ENCODE results near the gene POLR2H. TPM values are rescaled to one million over a fixed set of nuclear protein-coding genes. Genes with fewer than 3 reads are reported as not detected.

Gene POLR2H
- polyA plus RNA-seq, 1 of the 3 experiments (the other 2 are of a cell fraction) = 206 TPM

DNA sequence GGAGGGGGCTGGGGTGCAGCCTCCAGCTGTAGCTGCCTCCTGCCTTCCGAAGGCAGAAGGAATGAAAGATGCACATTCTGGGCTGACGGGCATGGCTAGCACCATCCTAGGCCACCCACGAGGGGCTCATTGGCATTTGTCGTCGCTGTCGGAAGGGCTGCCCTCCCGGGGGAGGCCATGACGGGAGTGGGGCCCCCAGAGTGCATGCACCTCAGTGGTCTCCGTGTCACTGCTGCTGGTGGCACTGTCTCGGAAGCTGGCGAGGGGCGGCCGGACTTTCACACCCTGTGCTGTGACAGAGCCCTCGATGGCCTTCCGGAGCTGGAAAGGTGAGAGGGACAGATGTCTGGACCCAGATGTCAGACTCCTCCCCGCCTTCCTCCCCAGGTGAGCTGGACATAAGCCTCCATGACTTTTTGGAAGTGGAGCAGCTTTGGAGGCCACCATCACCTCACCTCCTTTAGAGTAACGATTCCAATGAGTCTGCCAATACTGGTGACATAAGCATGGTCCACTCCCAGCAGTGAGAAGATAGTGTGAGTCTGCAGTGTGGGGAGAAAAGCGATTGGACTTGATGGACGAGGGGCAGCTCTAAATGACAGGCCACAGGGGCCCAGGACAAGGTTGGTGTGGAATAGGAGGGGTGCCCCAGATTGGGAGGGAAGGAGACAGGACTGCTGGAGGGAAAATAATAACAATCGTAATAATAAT, 14.9 kb upstream of the POLR2H start (continued):
- TF ChIP-seq FOXM1 (IDR thresholded peaks at IDR 0.05; ENCODE audit: low read depth) (no peak), RXRA (IDR thresholded peaks at IDR 0.05; ENCODE audit: borderline replicate concordance, low read depth) (no peak)

DNA sequence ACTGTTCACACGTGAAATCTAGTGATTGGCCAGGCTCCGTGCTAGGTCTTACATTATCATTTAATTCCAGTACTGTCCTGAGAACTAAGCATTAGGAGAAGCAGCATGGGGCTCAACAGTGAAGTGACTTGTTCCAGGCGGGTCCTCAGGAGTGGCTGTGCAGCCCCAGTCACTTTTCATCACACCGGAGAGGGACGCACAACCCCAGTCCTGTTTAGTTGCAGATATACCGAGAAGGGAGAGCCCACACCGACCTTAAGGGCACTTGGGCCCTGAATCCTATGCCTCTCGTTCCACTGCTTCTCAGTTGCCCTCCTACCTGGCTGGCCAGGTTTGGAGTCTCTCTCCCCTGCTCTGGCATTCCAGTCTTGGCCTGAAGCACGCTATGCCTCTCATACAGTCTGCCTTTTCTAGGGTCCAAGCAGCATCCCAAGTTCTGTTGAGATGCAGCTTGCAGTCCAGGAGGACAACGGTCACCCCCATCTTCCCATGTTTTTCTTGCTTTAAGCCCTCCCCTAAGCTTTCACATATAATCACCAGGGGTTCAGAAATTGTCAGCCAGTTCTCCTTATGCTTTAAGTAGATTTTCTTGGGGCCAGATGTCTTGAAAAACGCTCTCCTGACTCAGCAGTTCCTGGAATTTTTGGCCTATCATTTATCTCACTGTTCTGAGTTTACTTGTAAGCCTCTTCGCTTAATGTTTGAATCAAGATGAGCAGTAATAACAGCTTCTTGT, 14.0 kb upstream of the POLR2H start:
- CTCF ChIA-PET = interaction anchor here (1.0 to 3.5 kb wide), 4 partner anchors 8 to 24 kb away, joined by 3 to 15 read pairs (median 6); no protein-coding TSS in a partner anchor
- no peak for DNase-seq

More for the DNA sequence above, 14.0 kb upstream of the POLR2H start:
- H3K9ac ChIP-seq = no peak overlapping the region
- H3K9me3 ChIP-seq = no peaks in the 10 kb centered on the region
- no peak overlapping the region; a peak in 1 of 4 replicates for H3K27ac ChIP-seq (ENCODE audit: low read depth in 2 of 2, low read length in 1 of 2)
- no peak overlapping the region for H3K4me3 ChIP-seq (ENCODE audit: low read depth in 2 of 2, low read length in 1 of 2)
- no peaks in the 10 kb centered on the region for H3K79me2 ChIP-seq (ENCODE audit: insufficient read depth)
- H3F3A ChIP-seq (replicated peaks; ENCODE audit: insufficient read depth) = peaks cover 4% of the 10 kb centered on the region
- no peaks in the 10 kb centered on the region for H3K9me2 ChIP-seq
- H3K36me3 ChIP-seq (replicated peaks in 1 of 2; ENCODE audit: control insufficient read depth in 1 of 2, insufficient read depth in 2 of 2, low read length in 1 of 2) = peaks cover 3 to 43% of the 10 kb centered on the region in 2 experiments
- TF ChIP-seq, protein P1, sequence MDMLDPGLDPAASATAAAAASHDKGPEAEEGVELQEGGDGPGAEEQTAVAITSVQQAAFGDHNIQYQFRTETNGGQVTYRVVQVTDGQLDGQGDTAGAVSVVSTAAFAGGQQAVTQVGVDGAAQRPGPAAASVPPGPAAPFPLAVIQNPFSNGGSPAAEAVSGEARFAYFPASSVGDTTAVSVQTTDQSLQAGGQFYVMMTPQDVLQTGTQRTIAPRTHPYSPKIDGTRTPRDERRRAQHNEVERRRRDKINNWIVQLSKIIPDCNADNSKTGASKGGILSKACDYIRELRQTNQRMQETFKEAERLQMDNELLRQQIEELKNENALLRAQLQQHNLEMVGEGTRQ (IDR thresholded peaks at IDR 0.05; ENCODE audit: borderline replicate concordance, low read depth, low read length) = no peak
- no peak for TF ChIP-seq CHD2 (IDR thresholded peaks at IDR 0.05; ENCODE audit: low read length, partially characterized antibody)
- TF ChIP-seq POLR2AphosphoS5 (IDR thresholded peaks at IDR 0.05; ENCODE audit: low read depth, low read length) = no peak; the same call in 1 of the 2 replicates
- TF ChIP-seq, protein P2, sequence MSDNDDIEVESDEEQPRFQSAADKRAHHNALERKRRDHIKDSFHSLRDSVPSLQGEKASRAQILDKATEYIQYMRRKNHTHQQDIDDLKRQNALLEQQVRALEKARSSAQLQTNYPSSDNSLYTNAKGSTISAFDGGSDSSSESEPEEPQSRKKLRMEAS (IDR thresholded peaks at IDR 0.05; ENCODE audit: low read depth) = no peak
- TF ChIP-seq, protein P3, sequence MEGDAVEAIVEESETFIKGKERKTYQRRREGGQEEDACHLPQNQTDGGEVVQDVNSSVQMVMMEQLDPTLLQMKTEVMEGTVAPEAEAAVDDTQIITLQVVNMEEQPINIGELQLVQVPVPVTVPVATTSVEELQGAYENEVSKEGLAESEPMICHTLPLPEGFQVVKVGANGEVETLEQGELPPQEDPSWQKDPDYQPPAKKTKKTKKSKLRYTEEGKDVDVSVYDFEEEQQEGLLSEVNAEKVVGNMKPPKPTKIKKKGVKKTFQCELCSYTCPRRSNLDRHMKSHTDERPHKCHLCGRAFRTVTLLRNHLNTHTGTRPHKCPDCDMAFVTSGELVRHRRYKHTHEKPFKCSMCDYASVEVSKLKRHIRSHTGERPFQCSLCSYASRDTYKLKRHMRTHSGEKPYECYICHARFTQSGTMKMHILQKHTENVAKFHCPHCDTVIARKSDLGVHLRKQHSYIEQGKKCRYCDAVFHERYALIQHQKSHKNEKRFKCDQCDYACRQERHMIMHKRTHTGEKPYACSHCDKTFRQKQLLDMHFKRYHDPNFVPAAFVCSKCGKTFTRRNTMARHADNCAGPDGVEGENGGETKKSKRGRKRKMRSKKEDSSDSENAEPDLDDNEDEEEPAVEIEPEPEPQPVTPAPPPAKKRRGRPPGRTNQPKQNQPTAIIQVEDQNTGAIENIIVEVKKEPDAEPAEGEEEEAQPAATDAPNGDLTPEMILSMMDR (IDR thresholded peaks at IDR 0.05) = no peak
- TF ChIP-seq MEF2A (IDR thresholded peaks at IDR 0.05; ENCODE audit: borderline replicate concordance, low read depth) = no peak
- no peak for TF ChIP-seq JUND (IDR thresholded peaks at IDR 0.05)
- TF ChIP-seq, protein P4, sequence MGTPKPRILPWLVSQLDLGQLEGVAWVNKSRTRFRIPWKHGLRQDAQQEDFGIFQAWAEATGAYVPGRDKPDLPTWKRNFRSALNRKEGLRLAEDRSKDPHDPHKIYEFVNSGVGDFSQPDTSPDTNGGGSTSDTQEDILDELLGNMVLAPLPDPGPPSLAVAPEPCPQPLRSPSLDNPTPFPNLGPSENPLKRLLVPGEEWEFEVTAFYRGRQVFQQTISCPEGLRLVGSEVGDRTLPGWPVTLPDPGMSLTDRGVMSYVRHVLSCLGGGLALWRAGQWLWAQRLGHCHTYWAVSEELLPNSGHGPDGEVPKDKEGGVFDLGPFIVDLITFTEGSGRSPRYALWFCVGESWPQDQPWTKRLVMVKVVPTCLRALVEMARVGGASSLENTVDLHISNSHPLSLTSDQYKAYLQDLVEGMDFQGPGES (IDR thresholded peaks at IDR 0.05; ENCODE audit: low read depth, low read length) = no peak
- TF ChIP-seq FOSL2 (IDR thresholded peaks at IDR 0.05; ENCODE audit: borderline replicate concordance, low read depth) = no peak
- no peak overlapping the region for H3K4me2 ChIP-seq
- no peaks in the 10 kb centered on the region for H3K27me3 ChIP-seq (ENCODE audit: insufficient read depth)
- no peak overlapping the region for H2AFZ ChIP-seq (ENCODE audit: low read depth)
- no peaks in the 10 kb centered on the region for H4K20me1 ChIP-seq (ENCODE audit: insufficient read depth)
- H3K4me1 ChIP-seq (ENCODE audit: control insufficient read depth in 1 of 2, insufficient read depth in 2 of 2, low read depth in 1 of 2, low read length in 1 of 2) = peaks cover 0 to 14% of the 10 kb centered on the region in 2 experiments; a peak in 2 of 4 replicates
- 87% methylated on average over 12 of the region's 12 CpGs for WGBS (ENCODE audit: low lambda C conversion rate)
- POLR2A ChIA-PET = interaction anchor here (0.7 to 3.0 kb wide), 4 partner anchors 9 to 318 kb away, joined by 3 to 12 read pairs (median 8); partner anchors contain the start of genes CLCN2 and POLR2H

Data from SK-N-SH (cell line).